Panc1 (cell line): ENCODE data around the gene SIGLEC1. TPM values are rescaled to one million over a fixed set of nuclear protein-coding genes. Genes with fewer than 3 reads are reported as not detected.

Experiments used
- ATAC-seq: fragments of 200-7000 bp; cut with Tn5 transposase; 2 replicates; pipeline ENCODE4 v1.9.1; 2020; ENCODE audit warnings: mild to moderate bottlenecking, moderate library complexity
- BruUV-seq: library from RNA; stranded (reverse); fragments of 400-500 nt; replicated peaks from 2 replicates; lab custom pipeline; 2021; lab: Mats Ljungman, UMichigan
- CTCF ChIA-PET: fragments of 300-600 bp; sonication (Branson Sonifier 250); formaldehyde crosslinking; loops from one replicate; lab custom pipeline; 2022; ENCODE audit warnings: antibody characterized with exemption; lab: Charles Lee
- POLR2A ChIA-PET: fragments of 300-600 bp; sonication (Branson Sonifier 250); formaldehyde crosslinking; loops from one replicate; lab custom pipeline; 2022; ENCODE audit warnings: antibody characterized with exemption; lab: Charles Lee
- DNase-seq: peaks from one replicate; pipeline ENCODE4 v3.0.0-alpha.2; 2010; ENCODE audit warnings: low read depth, low spot score
- H3K27ac ChIP-seq: 2 replicates; pipeline ENCODE4 v1.5.1; 2011; ENCODE audit warnings: mild to moderate bottlenecking, low read length, inconsistent platforms
- H3K27me3 ChIP-seq: fragments of 200-500 bp; sonication (Bioruptor generic); 2 replicates; pipeline ENCODE4 v1.6.0; 2014; ENCODE audit warnings: low read length, inconsistent platforms; ENCODE audit not compliant: control insufficient read depth, insufficient read depth
- H3K36me3 ChIP-seq: fragments of 200-500 bp; sonication (Bioruptor generic); 2 replicates; pipeline ENCODE4 v1.5.1; 2014; ENCODE audit warnings: inconsistent platforms, mild to moderate bottlenecking, low read length, moderate library complexity; ENCODE audit not compliant: control insufficient read depth, insufficient read depth
- H3K4me1 ChIP-seq: 2 replicates; pipeline ENCODE4 v1.5.1; 2011; ENCODE audit warnings: inconsistent platforms, mild to moderate bottlenecking, low read length, moderate library complexity; ENCODE audit not compliant: control insufficient read depth, insufficient read depth
- H3K4me3 ChIP-seq, 2 experiments: 2 replicates each; pipeline ENCODE4 v1.5.1; 2011 to 2012; ENCODE audit warnings: low read depth in 2 of 2, low read length in 2 of 2, mild to moderate bottlenecking in 2 of 2, inconsistent platforms in 1 of 2, moderate library complexity in 1 of 2
- H3K9me3 ChIP-seq: fragments of 200-500 bp; sonication (Bioruptor generic); 2 replicates; pipeline ENCODE4 v1.5.1; 2014; ENCODE audit warnings: low read depth, mild to moderate bottlenecking, inconsistent platforms, low read length, moderate library complexity; ENCODE audit not compliant: control insufficient read depth, insufficient read depth
- POLR2AphosphoS5 ChIP-seq: IDR thresholded peaks from 2 replicates; pipeline ENCODE4 v1.6.1; 2012; ENCODE audit warnings: mild to moderate bottlenecking, low read depth, low read length, moderate library complexity
- REST ChIP-seq, 2 experiments: IDR thresholded peaks; 2 replicates each; pipeline ENCODE4 v1.6.1; 2011 to 2012; ENCODE audit warnings: low read depth in 2 of 2, control low read depth in 1 of 2, low read length in 1 of 2, mild to moderate bottlenecking in 1 of 2, moderate library complexity in 1 of 2; ENCODE audit not compliant: insufficient read depth in 1 of 2
- SIN3A ChIP-seq: IDR thresholded peaks from 2 replicates; pipeline ENCODE4 v1.6.1; 2012; ENCODE audit warnings: low read depth, mild to moderate bottlenecking, low read length, moderate library complexity, borderline replicate concordance; ENCODE audit not compliant: insufficient read depth
- TCF7L2 ChIP-seq: IDR thresholded peaks from 2 replicates; pipeline ENCODE4 v1.6.1; 2011; ENCODE audit warnings: mild to moderate bottlenecking, low read depth, low read length, inconsistent platforms
- in situ Hi-C: cut with HindIII; loops from 2 replicates; pipeline ENCODE4 v1.10.0; 2016; ENCODE audit warnings: low sequenced_read_pairs, low pct_unique_long_range_greater_than_20kb
- intact Hi-C: fragments of 100-400 bp; cut with micrococcal nuclease; formaldehyde crosslinking; loops from one replicate; pipeline ENCODE4 v1.10.0; 2022; ENCODE audit not compliant: unreplicated experiment
- total RNA-seq: library from RNA; stranded (reverse); gene quantifications from one replicate; pipeline ENCODE4 v1.2.1, GENCODE V29; 2021; ENCODE audit not compliant: unreplicated experiment
- TF ChIP-seq, protein P1 (sequence below): fragments of 450-650 bp; IDR thresholded peaks from 2 replicates; pipeline ENCODE4 v1.5.1; 2017; ENCODE audit warnings: mild to moderate bottlenecking

The SIGLEC1 gene
- total RNA-seq, 1 experiment from 2014 or later, result 0.03 TPM

DNA sequence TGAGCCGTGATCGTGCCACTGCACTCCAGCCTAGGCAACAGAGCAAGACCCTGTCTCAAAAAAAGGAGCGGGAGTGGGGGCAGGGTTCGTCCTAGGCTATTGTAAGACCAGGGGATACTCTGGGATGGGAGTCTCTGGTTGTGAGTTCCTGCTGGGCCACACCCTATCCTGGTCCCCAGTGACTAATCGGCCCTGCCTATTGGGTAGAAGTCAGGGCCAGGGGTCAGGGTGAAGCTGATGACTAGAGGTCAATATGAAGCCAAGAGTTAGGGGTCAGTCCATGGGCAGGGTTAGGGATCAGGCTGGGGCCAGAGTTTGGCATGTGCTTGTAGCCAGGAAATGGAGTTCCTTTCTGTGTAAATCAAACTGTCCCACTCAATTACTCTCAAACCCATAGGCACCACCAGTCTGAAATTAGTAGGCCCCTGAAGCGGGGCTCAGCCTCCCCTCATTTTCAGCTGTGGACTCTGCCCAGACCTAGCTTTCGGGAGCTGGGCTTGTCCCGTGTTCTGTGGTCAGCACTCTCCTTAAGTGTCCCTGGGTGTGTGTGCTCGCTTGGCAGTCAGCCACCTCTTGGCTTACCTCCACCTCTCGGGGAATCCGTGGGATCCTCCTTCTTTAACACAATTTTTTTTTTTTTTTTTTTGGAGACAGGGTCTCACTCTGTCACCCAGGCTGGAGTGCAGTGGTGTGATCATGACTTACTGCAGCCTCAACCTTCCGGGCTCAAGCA, 21.9 kb upstream of the SIGLEC1 start:
- BruUV-seq, result no TSS peak
- TF ChIP-seq SIN3A (no peak), REST (IDR thresholded peaks at IDR 0.05; ENCODE audit: insufficient read depth in 1 of 2, low read depth in 2 of 2, low read length in 1 of 2) (no peak), POLR2AphosphoS5 (no peak), TCF7L2 (no peak)
- TF ChIP-seq, protein P1, sequence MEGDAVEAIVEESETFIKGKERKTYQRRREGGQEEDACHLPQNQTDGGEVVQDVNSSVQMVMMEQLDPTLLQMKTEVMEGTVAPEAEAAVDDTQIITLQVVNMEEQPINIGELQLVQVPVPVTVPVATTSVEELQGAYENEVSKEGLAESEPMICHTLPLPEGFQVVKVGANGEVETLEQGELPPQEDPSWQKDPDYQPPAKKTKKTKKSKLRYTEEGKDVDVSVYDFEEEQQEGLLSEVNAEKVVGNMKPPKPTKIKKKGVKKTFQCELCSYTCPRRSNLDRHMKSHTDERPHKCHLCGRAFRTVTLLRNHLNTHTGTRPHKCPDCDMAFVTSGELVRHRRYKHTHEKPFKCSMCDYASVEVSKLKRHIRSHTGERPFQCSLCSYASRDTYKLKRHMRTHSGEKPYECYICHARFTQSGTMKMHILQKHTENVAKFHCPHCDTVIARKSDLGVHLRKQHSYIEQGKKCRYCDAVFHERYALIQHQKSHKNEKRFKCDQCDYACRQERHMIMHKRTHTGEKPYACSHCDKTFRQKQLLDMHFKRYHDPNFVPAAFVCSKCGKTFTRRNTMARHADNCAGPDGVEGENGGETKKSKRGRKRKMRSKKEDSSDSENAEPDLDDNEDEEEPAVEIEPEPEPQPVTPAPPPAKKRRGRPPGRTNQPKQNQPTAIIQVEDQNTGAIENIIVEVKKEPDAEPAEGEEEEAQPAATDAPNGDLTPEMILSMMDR, result no peak
- H3K9me3 ChIP-seq, result no peaks in the 10 kb centered on the region
- POLR2A ChIA-PET, result no interaction called here
- no peaks in the 10 kb centered on the region for H3K36me3 ChIP-seq
- H3K4me1 ChIP-seq, result peaks cover 6% of the 10 kb centered on the region; the same call in 1 of the 2 replicates
- no peaks in the 10 kb centered on the region for H3K27me3 ChIP-seq
- no peak overlapping the region for H3K4me3 ChIP-seq
- in situ Hi-C loops (no loop called here), intact Hi-C loops (no loop called here)
- ATAC-seq (no peak), DNase-seq (no peak)
- CTCF ChIA-PET, result no interaction called here
- H3K27ac ChIP-seq, result no peak overlapping the region

DNA sequence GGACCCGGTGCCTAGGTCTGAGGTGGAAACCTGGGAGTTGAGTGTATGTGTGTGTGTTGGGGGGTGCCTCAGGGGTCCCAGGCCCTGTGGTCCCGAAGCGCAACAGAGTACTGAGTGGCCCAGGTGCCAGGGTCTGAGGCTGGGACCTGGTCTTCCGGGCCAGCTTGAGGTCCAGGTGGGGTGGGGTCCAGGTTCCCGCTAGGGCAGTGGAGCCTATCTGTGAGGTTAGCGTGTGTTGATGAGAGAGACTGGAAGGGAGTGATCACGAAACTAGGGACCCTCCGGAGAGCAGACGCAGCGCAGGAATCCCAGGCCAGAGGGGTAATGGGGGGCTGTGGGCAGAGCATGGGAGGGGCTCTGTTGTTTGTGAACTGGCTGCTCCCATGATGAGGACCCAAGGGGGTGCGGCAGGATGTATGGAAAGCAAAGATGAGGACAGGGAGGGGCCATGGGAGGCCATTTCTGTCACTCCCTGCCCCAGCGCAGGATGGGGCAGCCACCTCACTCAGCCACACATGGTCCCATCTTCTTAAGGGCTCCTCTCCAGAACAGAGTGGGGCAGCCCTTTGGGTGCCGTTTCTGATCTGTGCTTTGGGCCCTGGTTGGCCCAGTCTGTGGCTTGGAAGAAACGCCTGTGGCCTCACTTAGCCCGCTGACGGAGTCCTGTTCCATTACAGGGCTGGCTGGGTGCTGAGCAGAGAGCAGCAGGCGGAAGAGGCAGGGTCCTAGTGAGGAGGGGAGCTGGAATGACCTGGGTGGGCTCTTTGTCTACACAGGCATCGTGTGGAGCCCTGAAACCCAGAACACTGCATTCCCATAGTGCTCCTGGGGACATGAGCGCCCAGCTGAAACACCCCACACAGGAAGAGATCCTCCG, 21.0 kb upstream of the SIGLEC1 start:
- in situ Hi-C loops, result no loop called here
- no TSS peak for BruUV-seq

More for the DNA sequence above, 21.0 kb upstream of the SIGLEC1 start:
- TF ChIP-seq, protein P1, result no peak
- TF ChIP-seq POLR2AphosphoS5 (no peak), TCF7L2 (no peak), REST (IDR thresholded peaks at IDR 0.05; ENCODE audit: insufficient read depth in 1 of 2, low read depth in 2 of 2, low read length in 1 of 2) (no peak), SIN3A (no peak)
- POLR2A ChIA-PET, result no interaction called here
- no peak overlapping the region for H3K27ac ChIP-seq
- CTCF ChIA-PET, result no interaction called here
- intact Hi-C loops, result no loop called here
- H3K9me3 ChIP-seq, result no peaks in the 10 kb centered on the region
- H3K27me3 ChIP-seq, result no peaks in the 10 kb centered on the region
- ATAC-seq, result no peak
- H3K4me3 ChIP-seq, result no peak overlapping the region
- DNase-seq, result no peak
- H3K36me3 ChIP-seq, result no peaks in the 10 kb centered on the region
- H3K4me1 ChIP-seq, result peaks cover 3% of the 10 kb centered on the region; the same call in 1 of the 2 replicates
